ENCODE results near the gene CAMKMT. TPM values are rescaled to one million over a fixed set of nuclear protein-coding genes. Genes with fewer than 3 reads are reported as not detected.

The CAMKMT gene
- total and polyA plus RNA-seq, 10 donors = 4.1 to 26.1 (median 11.0) TPM

DNA sequence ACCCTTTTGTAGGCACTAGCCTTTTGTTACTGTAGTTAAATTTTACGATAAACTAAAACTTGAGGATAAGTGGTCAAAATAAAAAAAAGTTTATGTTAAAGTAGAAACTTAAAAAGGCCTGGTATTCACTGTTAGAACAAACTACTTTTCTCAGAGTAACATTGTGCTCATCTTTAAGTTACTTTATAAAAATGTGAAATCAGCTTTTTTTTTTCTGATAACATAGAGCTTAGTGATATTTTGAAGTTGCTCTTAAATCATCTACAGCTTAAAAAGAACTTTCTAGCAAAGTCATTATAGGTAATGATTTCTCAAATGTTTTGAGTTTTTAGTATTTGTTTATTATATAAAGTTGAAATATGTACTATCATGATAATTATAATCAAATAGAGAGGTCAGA, 125.3 kb downstream of the CAMKMT start:
- DNase-seq = no peak
- no peak overlapping the region for H3K27ac ChIP-seq
- no peaks in the 10 kb centered on the region for H3K4me1 ChIP-seq
- WGBS, 5 donors = 94 to 100% (median 98%) methylated on average over 1 of the region's 1 CpG
- intact Hi-C loops (cut with DNase I; ENCODE audit: low total_unique reads) = no loop called here
- H3K9me3 ChIP-seq = no peaks in the 10 kb centered on the region
- H3K36me3 ChIP-seq = no peaks in the 10 kb centered on the region
- no peak overlapping the region for H3K4me3 ChIP-seq
- TF ChIP-seq, protein P1, sequence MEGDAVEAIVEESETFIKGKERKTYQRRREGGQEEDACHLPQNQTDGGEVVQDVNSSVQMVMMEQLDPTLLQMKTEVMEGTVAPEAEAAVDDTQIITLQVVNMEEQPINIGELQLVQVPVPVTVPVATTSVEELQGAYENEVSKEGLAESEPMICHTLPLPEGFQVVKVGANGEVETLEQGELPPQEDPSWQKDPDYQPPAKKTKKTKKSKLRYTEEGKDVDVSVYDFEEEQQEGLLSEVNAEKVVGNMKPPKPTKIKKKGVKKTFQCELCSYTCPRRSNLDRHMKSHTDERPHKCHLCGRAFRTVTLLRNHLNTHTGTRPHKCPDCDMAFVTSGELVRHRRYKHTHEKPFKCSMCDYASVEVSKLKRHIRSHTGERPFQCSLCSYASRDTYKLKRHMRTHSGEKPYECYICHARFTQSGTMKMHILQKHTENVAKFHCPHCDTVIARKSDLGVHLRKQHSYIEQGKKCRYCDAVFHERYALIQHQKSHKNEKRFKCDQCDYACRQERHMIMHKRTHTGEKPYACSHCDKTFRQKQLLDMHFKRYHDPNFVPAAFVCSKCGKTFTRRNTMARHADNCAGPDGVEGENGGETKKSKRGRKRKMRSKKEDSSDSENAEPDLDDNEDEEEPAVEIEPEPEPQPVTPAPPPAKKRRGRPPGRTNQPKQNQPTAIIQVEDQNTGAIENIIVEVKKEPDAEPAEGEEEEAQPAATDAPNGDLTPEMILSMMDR (IDR thresholded peaks at IDR 0.05 in 8 of 11, conservative IDR thresholded peaks at IDR 0.05 in 3 of 11) = no peak
- no peak for TF ChIP-seq POLR2A (IDR thresholded peaks at IDR 0.05)
- no peak for TF ChIP-seq POLR2AphosphoS5 (IDR thresholded peaks at IDR 0.05)
- H3K27me3 ChIP-seq (replicated peaks in 1 of 7) = no peaks in the 10 kb centered on the region

DNA sequence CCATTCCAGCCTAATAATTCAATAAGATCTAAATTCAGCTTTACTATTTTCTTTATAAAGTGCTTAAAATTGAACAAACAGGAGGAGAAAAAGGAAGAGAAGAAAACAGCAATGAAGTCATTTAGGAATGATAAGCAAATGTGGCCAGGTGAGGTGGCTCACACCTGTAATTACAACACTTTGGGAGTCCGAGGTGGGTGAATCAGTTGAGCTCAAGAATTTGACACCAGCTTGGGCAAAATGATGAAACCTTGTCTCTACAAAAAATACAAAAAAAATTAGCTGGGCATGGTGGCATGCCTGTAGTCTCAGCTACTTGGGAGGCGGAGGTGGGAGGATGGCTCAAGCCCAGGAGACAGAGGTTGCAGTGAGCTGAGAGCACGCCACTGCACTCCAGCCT, 129.0 kb downstream of the CAMKMT start:
- TF ChIP-seq, protein P1 (IDR thresholded peaks at IDR 0.05 in 8 of 11, conservative IDR thresholded peaks at IDR 0.05 in 3 of 11) = no peak
- TF ChIP-seq POLR2AphosphoS5 (IDR thresholded peaks at IDR 0.05) (no peak), POLR2A (IDR thresholded peaks at IDR 0.05) (no peak)
- Histone ChIP-seq H3K4me3 (no peak overlapping the region), H3K9me3 (no peaks in the 10 kb centered on the region), H3K27ac (no peak overlapping the region), H3K27me3 (replicated peaks in 1 of 7) (no peaks in the 10 kb centered on the region), H3K36me3 (no peaks in the 10 kb centered on the region), H3K4me1 (no peaks in the 10 kb centered on the region)
- WGBS, 5 donors = 90 to 100% (median 98%) methylated on average over 3 of the region's 3 CpGs
- intact Hi-C loops (cut with DNase I; ENCODE audit: low total_unique reads) = no loop called here
- no peak for DNase-seq

DNA sequence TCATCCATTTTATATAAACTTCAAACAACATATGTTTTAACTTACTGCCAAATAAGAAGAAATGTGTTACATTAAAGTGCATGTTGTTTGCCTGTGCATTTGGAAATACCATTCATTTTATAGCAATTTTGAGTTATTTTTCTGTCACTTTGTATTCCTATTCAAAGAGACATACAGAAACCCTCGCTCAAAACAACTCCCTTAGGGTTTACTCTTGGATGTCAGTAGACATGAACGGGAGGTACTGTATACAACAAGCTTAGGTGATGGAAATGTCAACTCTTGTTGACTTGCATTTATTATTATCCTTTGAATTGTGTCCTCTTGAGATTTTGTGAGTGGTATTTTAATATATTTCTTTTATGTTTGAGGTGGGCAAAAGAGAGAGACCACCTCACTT, 132.3 kb downstream of the CAMKMT start:
- H3K9me3 ChIP-seq = no peaks in the 10 kb centered on the region
- 94 to 98% (median 96%) methylated on average over 2 of the region's 2 CpGs for WGBS, 5 donors
- no peak overlapping the region for H3K4me3 ChIP-seq
- no peak for DNase-seq
- no peaks in the 10 kb centered on the region for H3K36me3 ChIP-seq
- H3K27ac ChIP-seq = no peak overlapping the region
- H3K4me1 ChIP-seq = no peaks in the 10 kb centered on the region
- intact Hi-C loops (cut with DNase I; ENCODE audit: low total_unique reads) = no loop called here
- TF ChIP-seq POLR2AphosphoS5 (IDR thresholded peaks at IDR 0.05) (no peak), POLR2A (IDR thresholded peaks at IDR 0.05) (no peak)
- TF ChIP-seq, protein P1 (IDR thresholded peaks at IDR 0.05 in 8 of 11, conservative IDR thresholded peaks at IDR 0.05 in 3 of 11) = no peak
- H3K27me3 ChIP-seq (replicated peaks in 1 of 7) = no peaks in the 10 kb centered on the region

- no peaks in the 10 kb centered on the region for H3K9me3 ChIP-seq
- intact Hi-C loops (cut with DNase I; ENCODE audit: low total_unique reads) = no loop called here
- TF ChIP-seq POLR2AphosphoS5 (IDR thresholded peaks at IDR 0.05) (no peak), POLR2A (IDR thresholded peaks at IDR 0.05) (no peak)
- TF ChIP-seq, protein P1 (IDR thresholded peaks at IDR 0.05 in 8 of 11, conservative IDR thresholded peaks at IDR 0.05 in 3 of 11) = no peak
- no peak overlapping the region for H3K27ac ChIP-seq
- H3K4me1 ChIP-seq = no peaks in the 10 kb centered on the region
- 94 to 98% (median 95%) methylated on average over 3 of the region's 3 CpGs for WGBS, 5 donors
- no peak overlapping the region for H3K4me3 ChIP-seq
- no peaks in the 10 kb centered on the region for H3K36me3 ChIP-seq
- no peaks in the 10 kb centered on the region for H3K27me3 ChIP-seq (replicated peaks in 1 of 7)
- DNase-seq = no peak
Measured at GRCh38 chr2:44495035-44495434, 133.3 kb downstream of the CAMKMT start.

Measured in spleen (tissue), 11 donors.